NCI-H2227 treated with DMSO at 0.1 percent for 48 hours (cell line): ENCODE measurements around the gene LYPD4.
"Not testable (repeated sequence)": the region's sequence is repeated elsewhere in the genome, so short reads cannot be mapped to it uniquely, and the experiment has no call there.

Experiments
- DNase-seq: peaks from one replicate; lab custom pipeline; 2025; lab: John Stamatoyannopoulos, UW

The LYPD4 gene

DNA sequence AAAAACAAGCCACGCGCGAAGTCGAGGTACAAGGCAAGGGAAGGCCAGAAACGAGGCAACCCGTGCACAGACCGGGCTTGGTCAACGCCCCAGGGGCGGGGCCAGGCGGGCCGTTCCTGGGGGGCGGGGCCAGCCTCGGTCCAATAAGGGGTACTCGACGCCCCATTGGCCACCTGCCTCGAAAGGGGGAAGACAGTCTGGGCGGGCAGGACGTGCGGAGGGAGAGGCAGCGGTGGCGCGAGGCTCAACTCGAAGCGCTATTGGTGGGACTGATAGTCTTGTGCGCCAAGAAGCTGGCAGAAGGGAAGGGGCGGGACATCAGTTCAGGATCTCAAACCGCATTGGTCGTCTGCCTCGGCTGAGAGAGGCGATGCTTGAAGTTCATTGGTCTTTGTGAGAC is at the start of gene LYPD4:
Gene LYPD4 (minus strand): TSS at position 83 of the 400 bp plus-strand sequence. CDS start 5,398 bp downstream, outside the sequence.
- DNase-seq: no peak

DNA sequence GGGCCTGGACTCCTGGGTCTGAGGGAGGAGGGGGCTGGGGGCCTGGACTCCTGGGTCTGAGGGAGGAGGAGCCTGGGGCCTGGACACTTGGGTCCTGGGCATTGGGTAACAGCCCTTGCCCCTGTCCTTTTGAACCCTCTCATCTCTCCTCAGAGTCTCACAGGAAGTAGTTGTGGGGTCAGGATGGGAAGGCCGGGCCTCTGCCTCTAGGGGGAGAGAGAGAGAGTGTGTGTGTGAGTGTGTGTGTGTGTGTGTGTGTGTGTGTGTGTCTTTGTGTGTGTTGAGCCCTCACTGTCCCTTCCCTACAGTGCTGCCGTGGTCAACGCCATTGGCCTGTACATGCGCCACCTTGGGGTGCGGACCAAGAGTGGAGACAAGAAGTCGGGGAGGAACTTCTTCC is 49.4 kb upstream of the LYPD4 start:
- DNase-seq: no peak

DNA sequence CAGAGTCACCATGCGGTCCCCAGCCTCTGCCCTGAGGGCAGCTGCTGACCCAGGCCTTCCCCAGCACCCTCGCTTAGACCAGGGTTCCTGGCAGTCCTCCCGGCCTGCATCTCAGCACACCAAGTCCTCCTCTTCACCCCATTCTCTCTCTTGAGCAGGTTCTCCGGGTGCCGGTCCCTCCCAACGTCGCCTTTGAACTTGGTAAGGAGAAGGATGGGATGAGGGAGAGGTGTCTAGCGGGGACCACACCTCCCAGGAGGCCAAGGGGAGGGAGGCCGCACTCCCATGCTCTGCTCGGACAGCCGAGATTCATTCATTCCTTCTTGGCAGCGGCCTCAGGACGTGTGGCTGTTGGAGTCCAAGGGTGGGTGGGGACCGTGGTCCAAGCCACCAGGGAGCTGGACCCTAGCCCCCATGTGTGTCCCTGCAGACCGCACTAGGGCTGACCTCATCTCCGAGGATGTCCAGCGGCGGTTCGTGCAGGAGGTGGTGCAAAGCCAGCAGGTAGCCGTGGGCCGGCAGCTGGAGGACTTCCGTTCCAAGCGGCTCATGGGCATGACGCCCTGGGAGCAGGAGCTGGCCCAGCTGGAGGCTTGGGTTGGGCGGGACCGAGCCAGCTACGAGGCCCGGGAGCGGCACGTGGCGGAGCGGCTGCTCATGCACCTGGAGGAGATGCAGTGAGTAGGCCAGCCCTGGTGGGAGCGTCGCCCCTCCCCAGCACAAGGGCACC is 47.9 kb upstream of the LYPD4 start:
- no peak for DNase-seq

- no peak for DNase-seq
Observed at GRCh38 chr19:41890936-41891335, 46.5 kb upstream of the LYPD4 start.

- DNase-seq: no peak
Observed at GRCh38 chr19:41889896-41890295, 45.4 kb upstream of the LYPD4 start.

- DNase-seq: no peak
Observed at GRCh38 chr19:41888926-41889325, 44.4 kb upstream of the LYPD4 start.

GRCh38 chr19:41887711-41888382 is 43.4 kb upstream of the LYPD4 start:
- DNase-seq: no peak

DNA sequence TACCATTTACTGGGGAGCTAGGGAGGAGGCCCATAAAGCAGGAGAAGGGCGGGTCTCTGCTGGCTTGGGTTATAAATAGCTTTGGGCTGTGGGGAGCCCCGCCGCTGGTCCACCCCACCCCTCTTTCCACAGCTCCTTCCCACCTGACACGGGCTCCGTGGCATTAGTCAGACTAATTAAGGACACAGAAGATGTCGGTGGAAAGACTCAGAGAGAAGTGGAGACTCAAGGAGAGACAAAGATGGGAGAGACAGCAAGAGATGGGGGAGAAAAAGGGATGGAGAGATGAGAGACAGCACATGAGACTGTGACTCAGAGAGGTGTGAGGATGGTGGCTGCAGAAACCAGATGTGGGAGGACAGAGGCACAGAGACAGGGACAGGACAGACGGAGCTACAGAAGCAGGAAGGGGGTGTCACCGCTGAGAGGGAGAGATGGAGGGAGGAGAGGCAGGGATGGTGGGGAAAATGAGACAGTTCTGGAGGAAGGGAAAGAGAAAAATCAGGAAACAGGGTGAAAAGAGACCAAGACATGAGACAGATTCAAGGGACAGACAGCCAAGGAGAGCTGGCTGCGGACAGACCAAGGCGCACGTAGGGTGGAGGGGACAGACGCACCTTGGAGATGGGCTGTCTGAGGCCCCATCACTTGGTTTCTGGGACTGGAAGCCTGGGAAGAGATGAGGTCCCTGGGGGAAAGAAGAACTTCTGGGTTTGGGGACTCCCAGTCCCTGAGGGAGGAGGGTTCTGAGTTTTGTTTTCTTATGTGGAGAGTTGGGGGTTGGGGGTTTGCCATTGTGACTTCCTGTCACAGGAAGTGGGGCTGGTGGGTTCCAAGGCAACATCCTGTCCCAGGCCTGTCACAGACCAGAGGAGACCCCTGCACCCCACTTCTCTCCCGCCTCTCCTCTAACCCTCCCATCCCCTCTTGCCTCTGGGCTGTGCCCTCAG is 42.6 kb upstream of the LYPD4 start:
- DNase-seq: no peak

DNA sequence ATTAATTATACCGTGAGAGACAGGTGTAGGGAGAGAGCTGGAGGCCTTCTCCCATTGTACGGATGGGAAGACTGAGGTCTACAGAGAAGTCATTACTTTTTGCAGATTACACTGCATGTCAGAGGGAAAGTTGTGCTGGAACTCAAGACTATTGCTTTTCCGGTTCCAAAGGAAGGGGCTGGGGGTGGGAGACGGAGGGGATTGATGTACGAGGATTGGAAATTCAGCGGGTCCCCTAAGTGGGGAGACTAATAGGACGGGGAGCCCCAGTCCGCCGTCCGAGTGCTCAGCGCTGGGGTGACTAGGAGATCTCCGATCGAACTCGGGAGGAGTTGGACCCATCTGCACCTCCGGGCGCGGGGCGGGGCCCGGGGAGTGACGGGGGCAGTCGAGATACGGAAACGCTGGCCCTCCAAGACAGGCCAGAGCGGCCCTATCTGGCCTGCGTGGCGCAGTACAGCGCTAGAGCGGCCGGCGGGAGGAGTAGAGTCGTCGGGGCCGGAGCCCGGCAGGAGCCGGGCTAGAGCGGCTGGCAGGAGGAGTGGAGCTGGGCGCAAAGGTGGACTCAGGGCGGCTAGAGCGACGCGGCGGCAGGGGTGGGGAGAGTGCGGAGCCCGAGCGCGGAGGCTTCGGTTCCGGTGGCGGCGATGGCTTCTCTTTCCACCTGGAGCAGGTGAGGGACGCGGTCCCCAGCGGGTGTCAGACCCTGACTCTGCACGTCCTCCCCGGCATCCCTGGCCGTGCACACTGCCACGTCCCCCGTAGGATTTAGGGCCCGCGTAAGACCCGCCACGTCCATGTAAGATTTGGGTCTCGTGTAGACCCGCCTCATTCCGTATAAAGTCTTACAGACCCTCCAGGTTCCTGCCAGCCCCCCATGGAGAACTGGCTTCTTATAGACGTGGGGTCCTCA is 39.6 kb upstream of the LYPD4 start:
- peak; percentile 99 for DNase-seq

DNA sequence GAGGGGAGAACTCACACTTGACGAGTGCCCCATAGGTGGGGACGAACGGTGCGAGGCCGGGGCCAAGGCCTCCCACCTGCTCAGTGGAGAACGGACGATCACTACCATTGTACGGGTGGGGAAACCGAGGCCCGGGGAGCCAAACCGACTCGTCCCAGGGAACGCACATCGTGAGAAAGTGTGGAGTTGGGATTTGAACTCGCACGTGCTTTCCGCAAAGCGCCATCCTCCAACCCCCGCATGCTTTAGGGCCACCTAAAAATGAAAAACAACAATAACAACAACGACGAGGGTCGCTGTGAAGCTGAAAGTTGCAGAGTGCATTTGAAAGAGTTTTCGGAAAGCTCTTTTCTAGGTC is 39.0 kb upstream of the LYPD4 start:
- DNase-seq: no peak

- DNase-seq: peak; percentile 35
Observed at GRCh38 chr19:41882568-41883462, 38.3 kb upstream of the LYPD4 start, which contains the start of gene ARHGEF1. Gene ARHGEF1, plus strand, starts transcription at chr19:41883184. Its CDS starts 4,899 bp downstream, at chr19:41888083.

DNA sequence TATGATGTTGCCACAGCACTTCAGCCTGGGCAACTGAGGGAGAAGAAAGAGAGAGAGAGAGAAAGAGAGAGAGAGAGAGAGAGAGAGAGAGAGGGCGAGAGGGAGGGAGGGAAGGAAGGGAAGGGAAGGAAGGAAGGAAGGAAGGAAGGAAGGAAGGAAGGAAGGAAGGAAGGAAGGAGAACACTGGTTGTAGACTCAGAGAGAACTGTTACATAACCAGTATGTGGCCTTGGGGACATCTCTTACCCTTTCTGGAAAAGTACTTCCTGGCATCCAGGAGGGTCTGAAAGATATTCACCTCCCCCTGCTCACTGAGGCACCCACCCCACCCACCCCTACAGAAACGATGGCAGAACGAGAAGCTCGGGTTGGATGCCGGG is 35.8 kb upstream of the LYPD4 start:
- DNase-seq: no peak

GRCh38 chr19:41879670-41880328 is 35.3 kb upstream of the LYPD4 start:
- no peak for DNase-seq

- no peak for DNase-seq
Observed at GRCh38 chr19:41879080-41879479, 34.6 kb upstream of the LYPD4 start.

DNA sequence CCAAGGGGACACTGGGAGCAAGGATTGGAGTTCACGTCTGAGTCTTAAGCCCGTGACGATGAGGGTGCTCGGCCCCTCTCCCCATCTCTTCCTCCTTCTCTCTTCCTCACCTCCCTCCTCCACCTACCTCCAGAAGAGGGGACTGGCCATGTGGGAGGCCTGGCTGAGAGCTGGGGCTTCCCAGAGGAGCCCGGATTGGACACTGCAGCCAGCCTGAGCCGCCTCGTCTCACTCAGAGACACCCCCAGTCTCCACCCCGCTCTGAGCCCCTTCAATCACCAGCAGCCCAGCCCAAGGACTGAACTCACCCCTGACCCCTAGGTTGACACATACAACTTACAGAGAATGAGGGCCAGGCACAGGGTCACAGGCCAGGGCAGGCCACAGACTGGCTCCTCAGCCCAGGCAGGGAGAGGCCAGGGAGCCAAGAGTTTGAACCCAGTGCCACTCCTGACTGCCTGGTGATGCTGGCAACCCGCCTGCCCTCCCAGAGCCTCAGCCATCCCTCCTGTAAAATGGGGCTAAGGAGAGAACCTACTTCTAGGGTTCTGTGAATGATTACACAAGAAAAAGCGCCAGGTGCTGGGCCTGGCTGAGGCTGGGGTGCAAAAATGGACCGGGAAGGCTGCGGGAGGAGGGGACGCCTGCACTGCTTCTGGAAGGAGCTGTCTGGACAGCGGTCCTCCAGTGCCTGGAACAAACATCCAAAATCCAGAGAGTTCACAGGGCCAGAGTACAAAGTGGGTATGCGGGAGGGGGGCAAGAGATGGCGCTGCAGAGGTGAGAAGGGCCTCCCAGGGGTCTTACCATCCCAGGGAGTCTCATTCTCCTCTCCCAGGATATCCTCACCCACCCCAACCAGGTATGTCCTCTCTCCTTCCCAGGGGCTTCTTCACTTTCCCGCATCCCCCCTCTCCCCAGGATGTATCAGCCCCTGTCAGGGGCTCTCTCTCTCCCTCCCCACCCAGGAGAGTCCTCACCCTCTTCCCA is 33.7 kb upstream of the LYPD4 start:
- DNase-seq: no peak

GRCh38 chr19:41876847-41877832 is 32.7 kb upstream of the LYPD4 start, which contains the start of gene CD79A:
Gene CD79A, plus strand, starts transcription at chr19:41877279. Its CDS starts 26 bp downstream, at chr19:41877305.
- no peak for DNase-seq

GRCh38 chr19:41875973-41876372 is 31.5 kb upstream of the LYPD4 start:
- not testable (repeated sequence) for DNase-seq
